ENCODE data around the gene RNF157.

RNF157 gene

GRCh38 chr17:76154936-76155845 lies 85.1 kb downstream of the RNF157 start:
- no peak for DNase-seq

DNA sequence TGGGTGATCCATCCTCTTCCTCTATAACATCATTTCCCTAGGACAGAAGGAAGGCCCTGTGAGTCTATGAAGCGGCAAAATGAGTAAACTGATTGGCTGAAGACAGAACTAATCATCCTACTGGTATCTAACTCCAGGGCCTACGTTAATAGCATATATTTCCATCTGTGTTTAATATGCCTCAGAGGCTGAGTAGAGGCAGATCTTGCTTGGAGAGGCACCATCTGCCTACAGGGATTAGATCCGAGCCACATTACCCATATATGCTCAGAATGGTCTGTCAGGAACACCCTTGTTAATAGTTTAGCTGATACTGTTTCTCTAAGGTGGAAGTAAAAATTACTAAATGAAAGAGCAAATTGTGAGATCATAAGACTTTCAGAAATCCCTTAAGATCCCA lies 86.0 kb downstream of the RNF157 start:
- no peak for DNase-seq

- DNase-seq, result no peak
These were observed 86.7 kb downstream of the RNF157 start for GRCh38 chr17:76153640-76154039.

- no peak for DNase-seq
These were observed 87.1 kb downstream of the RNF157 start for GRCh38 chr17:76153202-76153601.

DNA sequence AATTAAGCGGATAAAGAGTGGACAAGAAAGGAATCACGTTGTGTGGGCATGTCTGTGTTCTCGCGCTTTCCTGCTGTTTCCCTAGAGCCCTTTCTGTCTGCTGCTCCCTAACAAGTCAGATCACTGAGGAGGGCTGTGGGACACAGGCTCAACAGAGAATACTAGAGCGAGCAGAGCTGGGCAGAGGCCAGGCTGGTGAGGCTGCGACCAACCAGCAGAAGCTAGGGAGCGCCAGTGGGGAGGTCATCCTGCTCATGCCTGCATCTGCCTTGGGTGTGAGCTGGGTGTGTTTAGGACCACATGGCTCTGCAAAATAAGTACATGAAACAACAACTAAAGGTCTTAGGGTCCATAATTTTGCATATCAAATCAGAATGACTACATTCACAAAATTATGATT lies 87.7 kb downstream of the RNF157 start:
- no peak for DNase-seq

DNA sequence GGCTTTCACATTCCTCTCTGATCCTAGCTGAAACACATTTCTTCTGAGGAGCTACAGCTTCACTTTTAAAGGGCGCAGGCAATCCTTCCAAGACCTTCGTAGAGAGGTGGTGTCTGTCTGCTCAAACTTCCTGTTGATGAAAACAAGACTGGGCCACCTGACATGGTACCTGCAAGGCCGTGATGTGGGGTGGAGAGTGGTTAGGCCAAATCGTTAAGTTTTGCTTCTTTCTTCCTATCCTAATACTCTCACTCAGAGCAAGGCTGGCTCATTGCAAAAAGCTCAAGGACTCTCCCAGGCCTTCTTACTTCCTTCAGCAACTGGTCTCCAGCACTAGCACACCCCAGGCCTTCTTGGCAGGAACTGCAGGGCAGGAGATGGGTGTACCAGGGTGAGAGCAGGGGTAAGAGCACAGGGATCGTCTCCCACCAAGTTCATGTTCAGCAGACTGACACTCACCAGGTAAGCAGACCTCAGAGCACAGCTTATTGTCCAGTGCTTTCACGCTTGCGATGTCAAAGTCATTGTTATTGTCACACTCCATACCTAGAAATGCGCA lies 88.3 kb downstream of the RNF157 start:
- DNase-seq, result no peak

DNA sequence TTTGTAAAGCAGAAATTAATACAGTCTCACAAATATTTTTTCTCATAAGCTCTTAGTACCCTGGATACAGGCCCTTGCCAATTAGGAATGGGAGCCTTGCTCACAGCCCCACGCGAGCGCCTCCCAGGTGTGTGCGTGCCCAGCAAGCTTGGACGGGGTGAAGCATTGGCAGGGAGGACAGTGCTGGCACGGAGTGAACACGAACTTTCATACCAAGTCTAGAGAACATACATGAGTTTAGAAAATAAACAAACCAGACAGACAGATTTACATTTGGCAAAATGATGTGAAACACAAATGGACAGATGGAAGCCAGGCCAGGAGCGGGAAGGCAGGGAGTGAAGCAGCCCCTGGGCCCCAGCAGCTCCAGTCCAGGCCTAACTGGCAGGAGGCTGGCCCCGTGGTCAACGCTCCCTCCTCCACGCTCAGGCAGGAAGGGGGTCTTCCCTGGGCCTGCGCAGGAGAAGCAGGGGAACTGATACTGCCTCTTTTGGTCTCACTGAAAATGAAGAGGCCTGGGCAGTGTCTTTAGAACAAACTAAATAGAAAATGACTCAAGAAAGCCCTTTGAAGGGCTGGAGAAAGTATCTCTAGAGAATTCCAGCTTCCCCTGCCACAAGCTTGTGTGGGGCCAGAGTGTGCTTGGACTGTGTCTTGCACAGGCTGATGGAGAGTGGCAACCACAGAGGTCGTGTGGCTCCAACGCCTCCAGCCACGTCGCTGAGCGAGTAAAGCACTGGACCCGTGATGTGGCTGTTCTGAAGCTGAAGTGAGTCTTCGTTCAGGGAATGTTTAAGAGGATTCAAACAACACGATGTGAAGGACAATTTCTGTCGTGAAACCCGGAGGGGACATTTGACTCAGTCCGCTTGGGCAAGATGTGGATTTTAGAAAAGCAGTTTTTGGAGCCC lies 89.3 kb downstream of the RNF157 start:
- DNase-seq, result no peak

DNA sequence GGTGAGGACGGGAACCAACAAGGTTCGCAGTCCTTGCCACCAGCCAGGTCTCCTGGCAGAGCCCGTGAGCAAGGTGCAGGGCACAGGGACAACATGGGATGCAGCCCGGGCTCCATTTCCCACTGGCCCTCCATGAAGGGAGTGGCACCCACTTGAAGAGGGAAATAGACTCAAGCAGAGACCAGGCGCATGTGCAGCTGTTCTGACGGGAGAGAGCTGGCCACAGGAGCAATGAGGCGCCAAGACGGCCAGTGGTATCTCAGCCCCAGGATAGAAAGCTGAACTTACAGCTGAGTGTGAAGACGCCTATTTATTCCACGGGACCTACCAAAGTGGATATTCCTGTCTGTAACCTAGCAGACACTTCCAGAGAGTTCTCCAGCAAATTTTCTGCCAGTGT lies 91.1 kb downstream of the RNF157 start:
- no peak for DNase-seq

GRCh38 chr17:76148015-76148326 lies 92.3 kb downstream of the RNF157 start:
- DNase-seq, result no peak

DNA sequence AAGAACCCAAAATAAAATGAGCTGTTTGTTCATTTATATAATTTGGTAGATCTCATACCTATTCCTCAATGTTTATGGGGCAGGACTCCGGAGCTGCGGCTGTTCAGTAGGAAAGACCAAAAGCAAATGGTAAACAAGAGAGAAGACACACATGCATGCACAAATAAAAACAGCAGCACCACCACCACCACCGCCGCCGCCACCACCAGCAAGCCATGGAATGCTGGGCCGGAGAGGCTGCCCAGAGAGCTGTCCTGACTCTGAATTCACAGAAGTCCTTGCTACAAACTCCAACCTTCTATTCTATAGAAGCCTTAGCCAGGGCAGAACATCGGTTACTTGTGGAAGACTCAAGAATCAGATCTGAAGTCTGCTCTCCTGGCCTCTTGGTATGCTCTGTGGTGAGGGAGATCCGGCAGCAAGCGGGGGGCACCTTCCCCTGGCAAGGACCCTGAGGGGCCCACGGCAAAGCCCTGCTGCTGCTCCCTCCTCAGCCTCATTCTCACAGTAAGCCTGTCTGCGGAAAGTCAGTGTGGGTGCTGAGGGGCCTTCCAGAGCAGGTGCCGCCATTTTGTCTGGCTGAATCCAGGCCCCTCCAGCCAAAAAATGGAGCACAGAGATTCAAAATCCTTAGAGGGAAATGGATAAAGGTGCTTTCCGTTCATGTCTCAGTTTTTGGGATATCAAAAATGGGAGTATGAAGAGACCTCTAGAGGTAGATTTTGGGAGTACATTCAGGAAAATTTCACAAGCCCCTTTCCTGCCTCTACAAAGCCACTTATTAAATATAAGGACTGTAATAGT lies 92.9 kb downstream of the RNF157 start:
- peak; percentile 22 for DNase-seq

DNA sequence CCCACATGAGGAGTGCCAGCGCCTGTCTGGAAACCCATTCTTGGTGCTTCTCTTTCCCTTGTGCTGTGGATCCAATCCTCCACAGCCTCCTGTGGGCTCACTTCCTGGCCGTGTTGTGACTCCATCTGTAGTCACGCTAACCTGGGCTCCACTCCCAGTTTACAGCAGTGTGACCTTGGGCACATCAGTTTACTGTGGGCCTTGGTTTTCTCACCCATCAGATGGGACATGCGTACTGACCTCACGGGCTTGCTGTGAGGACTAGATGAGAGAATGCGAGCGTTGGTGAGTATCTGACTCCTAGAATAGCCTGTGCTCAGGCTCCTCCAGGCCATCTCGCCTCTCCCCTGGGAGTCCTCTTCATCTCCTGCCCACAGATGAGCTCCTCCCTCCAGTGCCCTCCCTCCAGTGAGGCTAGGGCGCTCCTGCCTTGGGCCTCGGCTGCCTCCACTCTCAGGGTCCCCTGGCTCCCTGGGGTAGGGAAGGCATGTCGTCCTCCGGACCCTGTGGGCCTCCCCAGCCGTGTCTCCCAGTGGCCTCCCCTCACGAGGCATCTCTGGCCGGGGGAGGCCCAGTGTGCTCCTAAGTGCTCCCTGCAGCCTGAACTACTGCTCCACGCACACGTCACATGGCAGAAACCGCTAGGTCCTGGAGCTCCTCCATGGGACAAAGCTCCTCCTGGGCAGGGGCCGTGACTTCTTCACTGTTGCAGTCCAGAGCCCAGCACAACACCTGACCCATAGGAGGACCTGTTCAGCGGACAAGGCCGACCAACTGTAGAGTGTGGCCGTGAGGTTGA lies 94.0 kb downstream of the RNF157 start:
- DNase-seq, result no peak

- no peak for DNase-seq
These were observed 94.9 kb downstream of the RNF157 start for GRCh38 chr17:76145231-76146052.

DNA sequence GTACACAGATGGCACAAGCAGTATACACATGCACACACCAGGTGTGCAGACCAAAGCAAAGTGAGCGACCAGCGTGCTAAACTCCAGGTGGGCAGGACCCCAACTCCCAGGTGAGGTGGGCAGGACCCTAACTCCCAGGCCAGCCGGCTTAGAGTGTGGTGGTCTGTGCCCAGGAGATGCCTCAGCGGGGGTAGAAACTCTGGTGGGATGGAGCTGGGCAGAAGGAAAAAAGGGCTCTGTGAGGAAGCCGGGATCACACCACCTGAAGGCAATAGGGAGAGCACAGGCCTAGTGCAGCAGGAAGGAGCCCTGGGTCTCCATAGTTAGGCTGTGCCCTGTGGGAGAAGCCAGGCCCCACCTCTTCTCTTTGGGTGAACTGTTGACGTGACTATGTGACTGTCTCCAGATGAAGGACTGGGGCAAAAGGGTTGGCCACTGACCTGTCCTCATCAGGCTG lies 97.7 kb downstream of the RNF157 start:
- no peak for DNase-seq

- DNase-seq, result no peak
These were observed 98.2 kb downstream of the RNF157 start for GRCh38 chr17:76142039-76142584.

- DNase-seq, result peak; percentile 92
These were observed 98.9 kb downstream of the RNF157 start, which contains the start of gene FOXJ1 for GRCh38 chr17:76141212-76142038. Gene FOXJ1 (minus strand): TSS chr17:76141245. CDS start chr17:76140395, 850 bp downstream.

DNA sequence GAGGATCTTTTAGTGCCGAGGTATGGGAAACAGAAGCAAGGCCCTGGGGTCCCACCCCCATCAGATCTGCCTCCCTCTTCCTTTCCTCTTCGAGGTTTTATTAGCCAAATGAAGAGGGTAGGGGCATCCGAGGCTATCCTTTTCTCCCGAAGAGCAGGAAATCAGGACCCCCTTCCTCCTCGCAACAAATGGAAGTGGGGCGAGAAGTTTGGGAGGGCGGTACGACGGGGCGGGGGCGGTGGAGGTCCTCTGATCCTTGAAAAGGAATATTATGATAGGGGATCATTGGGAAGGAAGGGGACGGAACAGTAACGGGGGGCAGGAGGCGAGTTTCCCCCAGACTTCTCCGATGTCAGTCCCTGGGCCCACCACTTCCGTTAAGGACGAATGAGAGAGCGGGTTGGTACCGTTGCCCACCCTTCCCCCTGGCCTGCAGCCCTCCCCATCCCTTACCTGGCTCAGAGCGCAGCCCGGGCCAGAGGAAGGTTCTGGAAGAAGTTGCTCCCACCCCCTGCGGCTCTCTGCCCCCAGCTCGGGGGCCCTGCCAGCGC lies 99.6 kb downstream of the RNF157 start:
- no peak for DNase-seq

DNA sequence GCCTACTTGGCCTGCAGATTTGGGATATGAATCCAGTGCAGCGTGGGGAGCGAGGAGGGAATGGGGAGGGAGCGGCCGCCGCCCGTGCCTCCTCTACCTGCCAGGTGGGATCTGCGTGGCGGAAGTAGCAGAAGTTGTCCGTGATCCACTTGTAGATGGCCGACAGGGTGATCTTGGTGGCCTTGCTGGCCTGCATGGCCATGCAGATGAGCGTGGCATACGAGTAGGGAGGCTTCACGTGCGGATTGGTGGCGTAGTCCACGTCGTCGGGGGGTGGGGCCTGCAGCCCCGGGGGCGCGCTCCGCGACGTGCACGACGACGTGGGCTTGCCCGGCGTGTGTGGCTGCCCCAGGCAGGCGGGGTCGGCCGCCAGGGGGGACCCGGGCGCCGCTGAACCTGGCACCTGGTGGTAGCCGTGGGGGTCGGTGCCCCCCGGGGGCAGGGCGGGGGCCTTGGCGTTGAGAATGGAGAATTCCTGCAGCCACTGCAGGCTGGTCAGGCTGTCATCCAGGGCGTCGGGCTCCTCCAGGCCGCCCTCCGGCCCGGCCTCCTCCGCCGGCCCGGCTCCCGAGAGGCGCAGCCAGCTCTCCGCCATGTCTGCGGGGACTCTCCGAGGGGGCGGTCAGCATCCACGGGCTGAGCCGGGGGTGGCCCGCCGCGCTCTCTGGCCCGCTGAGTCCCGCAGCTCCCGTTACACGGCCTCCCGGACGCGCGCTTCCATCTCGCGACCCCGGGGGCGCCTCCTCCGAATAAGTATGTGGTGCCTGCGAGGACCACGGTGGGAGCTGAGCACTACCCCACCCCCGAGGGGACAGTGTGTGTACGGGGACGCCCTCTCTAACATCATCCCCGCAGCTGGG lies 100.3 kb downstream of the RNF157 start:
- DNase-seq, result no peak

Data from midbrain (tissue), 1 donor.